ENCODE data around the gene CA10.

Gene CA10

GRCh38 chr17:52158450-52159042 is at the start of gene CA10:
TSS of gene CA10 (minus strand) at chr17:52158714.
- DNase-seq (ENCODE audit: low spot score), result no peak

- DNase-seq (ENCODE audit: low spot score), result no peak
These were observed 49.3 kb upstream of the CA10 start for GRCh38 chr17:52207796-52208195.

- no peak for DNase-seq (ENCODE audit: low spot score)
These were observed 44.1 kb upstream of the CA10 start for GRCh38 chr17:52202520-52203080.

GRCh38 chr17:52201767-52202519 is 43.4 kb upstream of the CA10 start:
- DNase-seq (ENCODE audit: low spot score), result no peak

- no peak for DNase-seq (ENCODE audit: low spot score)
These were observed 33.0 kb upstream of the CA10 start for GRCh38 chr17:52191491-52191890.

GRCh38 chr17:52181782-52182181 is 23.3 kb upstream of the CA10 start:
- DNase-seq (ENCODE audit: low spot score), result no peak

GRCh38 chr17:52178012-52178411 is 19.5 kb upstream of the CA10 start:
- DNase-seq (ENCODE audit: low spot score), result no peak

GRCh38 chr17:52170963-52171572 is 12.6 kb upstream of the CA10 start:
- no peak for DNase-seq (ENCODE audit: low spot score)

GRCh38 chr17:52160136-52160567 is 1.6 kb upstream of the CA10 start:
- no peak for DNase-seq (ENCODE audit: low spot score)

GRCh38 chr17:52159246-52160135 is 977 bp upstream of the CA10 start:
- DNase-seq (ENCODE audit: low spot score), result no peak

GRCh38 chr17:52157603-52158449 is 688 bp downstream of the CA10 start:
- DNase-seq (ENCODE audit: low spot score), result no peak

GRCh38 chr17:52156576-52157570 is 1.6 kb downstream of the CA10 start:
- no peak for DNase-seq (ENCODE audit: low spot score)

- DNase-seq (ENCODE audit: low spot score), result no peak
These were observed 3.2 kb downstream of the CA10 start for GRCh38 chr17:52155301-52155700.

- DNase-seq (ENCODE audit: low spot score), result no peak
These were observed 4.0 kb downstream of the CA10 start for GRCh38 chr17:52154466-52154865.

- no peak for DNase-seq (ENCODE audit: low spot score)
These were observed 7.6 kb downstream of the CA10 start for GRCh38 chr17:52150935-52151334.

- DNase-seq (ENCODE audit: low spot score), result no peak
These were observed 8.9 kb downstream of the CA10 start for GRCh38 chr17:52149626-52150025.

GRCh38 chr17:52148969-52149351 is 9.6 kb downstream of the CA10 start:
- DNase-seq (ENCODE audit: low spot score), result no peak

- DNase-seq (ENCODE audit: low spot score), result no peak
These were observed 10.1 kb downstream of the CA10 start for GRCh38 chr17:52148288-52148968.

GRCh38 chr17:52147872-52148271 is 10.6 kb downstream of the CA10 start:
- no peak for DNase-seq (ENCODE audit: low spot score)

Measured in AG08395 (cell line).